DMS 273 (cell line): ENCODE measurements around the gene CFAP77.

Experiments
- DNase-seq: peaks from one replicate; lab custom pipeline; 2025; ENCODE audit not compliant: unreplicated experiment; lab: John Stamatoyannopoulos, UW

CFAP77 gene

DNA sequence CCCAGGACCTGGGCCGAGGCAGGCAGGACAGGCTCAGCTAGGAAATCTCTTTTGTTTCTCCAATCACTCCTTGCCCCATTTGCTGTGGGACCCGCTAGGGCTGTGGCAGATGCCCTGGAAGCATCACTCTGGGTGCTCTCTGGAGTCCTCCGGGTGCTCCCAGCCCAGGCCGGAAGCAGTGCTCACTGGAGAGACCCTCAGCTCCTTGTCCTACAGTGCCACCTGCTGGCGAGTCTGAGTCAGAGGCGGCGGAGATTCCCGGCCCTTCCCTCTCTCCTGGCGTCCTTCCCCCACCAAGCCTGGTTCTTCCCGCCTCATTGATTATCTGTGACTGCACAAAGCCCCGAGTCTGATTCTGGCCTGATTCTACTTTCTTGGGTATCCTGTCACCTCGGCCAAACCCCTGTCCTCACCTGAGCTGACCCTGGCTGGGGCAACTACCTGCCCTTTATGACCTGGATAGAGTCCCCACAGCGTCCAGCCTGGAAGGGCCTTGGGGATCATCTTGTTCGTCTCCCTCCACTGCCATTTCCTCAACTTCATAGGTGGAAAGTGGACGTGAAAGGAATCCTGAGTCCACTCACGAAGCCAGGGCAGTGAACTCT lies 165.1 kb downstream of the CFAP77 start:
- DNase-seq, result peak; percentile 85

DNA sequence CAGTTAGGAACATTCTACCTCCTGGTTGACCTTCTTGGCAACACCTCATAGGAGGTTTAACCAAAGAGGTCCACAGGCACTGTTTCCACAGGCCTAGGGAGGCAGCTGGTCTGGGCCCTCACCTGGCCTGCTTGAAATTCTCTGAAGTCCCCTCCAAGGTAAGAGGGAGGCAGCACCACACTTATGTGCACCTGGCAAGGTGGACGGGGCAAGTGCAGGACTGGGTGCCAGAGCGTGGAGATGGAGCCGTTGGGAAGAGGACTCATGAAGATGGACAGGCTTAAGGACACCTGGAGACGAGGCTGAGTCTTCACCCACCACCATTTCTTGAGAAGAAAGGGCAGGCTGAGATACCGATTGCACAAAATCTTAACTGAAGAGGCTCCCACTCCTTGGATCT lies 165.8 kb downstream of the CFAP77 start:
- DNase-seq, result no peak

DNA sequence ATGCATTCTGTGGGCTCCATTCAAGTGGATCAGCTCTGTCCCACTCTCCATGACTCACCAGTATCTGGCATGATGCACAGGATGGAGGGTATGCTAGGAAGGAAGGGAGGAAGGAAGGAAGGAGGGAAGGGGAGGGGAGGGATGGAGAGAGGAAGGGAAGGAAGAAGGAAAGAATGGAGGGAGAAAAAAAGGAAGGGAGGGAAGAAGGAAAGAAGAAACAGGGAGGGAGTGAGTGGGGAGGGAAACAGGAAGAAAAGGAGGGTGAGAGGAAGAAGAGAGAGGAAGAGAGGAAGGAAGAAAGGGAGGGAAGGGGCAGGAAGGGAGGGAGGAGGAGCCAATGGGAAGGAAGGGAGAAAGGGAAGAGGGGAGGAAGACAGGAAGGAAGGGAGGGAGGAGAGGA lies 167.1 kb downstream of the CFAP77 start:
- DNase-seq, result no peak

DNA sequence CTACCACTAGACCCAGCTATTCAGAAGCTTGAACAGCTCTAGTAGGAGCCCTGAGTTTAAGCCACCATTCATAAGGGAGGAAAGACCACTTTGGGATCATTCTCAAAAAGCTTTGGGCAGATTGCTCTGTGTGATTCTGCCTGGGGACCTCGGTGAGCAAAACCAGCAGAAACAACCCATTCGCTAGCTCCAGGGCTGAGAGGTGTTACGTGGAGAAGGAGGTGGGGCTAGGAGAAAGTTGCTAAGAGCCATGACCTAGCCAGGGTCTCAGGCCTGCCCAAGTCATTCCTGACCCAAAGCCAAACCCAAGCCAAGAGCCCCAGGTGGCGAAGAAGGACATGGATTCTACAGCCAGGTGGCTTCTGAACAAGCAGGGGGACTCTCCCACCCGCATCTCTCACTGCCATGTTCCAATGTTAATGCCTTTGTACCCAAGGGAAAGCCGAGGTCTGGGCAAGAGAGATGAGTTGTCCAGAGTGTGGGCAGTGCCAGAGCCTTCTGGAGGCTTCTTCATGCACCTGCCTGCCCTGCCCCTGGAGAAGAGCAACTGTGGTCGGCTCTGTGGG lies 168.4 kb downstream of the CFAP77 start:
- no peak for DNase-seq

DNA sequence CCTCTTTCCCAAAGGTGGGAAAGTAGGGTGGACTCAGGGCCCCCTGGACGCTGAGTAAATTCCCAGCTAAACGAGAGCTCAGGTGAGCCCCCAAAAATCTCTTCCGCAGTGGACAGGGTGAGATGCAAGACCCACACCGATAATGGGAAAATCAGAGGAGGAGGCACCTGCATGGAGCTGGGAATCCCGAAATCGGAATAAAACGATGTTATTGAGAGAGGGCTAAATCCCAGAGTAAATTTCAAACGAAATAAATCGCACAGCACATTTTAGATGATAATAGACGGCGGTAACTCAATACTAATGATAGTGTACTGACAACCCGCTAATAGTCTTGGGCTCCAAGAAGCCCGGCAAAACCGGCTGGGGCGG lies 169.4 kb downstream of the CFAP77 start:
- DNase-seq, result no peak

DNA sequence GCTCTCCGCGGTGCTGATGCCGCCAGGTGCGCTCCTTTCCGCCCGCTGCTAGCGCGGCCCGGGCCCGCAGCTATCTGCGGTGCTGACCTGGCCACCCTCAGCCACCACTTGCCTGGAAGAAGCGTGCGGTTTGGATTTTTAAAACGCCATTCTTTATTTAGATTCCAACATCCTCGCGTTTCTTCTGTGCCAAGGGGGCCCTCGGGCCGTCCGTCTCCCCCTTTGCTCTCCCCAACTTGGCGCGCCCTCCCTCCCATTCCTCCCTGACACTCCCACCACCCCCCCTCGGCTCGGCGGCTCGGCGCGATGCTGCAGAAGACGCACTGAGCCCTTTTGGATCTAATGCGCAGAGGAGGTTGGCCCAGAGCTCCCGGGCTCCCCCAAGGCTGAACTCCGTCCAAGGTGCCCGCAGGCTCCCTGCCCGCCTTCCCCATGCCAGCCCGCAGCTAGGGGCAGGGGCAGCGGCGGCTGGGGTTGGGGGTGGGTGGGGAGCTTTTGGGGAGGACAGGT lies 172.3 kb downstream of the CFAP77 start, which contains the start of gene BARHL1:
BARHL1 (plus strand) TSS at position 331 of the 510 bp plus-strand sequence. CDS start 192 bp downstream, outside the sequence.
- DNase-seq, result no peak

DNA sequence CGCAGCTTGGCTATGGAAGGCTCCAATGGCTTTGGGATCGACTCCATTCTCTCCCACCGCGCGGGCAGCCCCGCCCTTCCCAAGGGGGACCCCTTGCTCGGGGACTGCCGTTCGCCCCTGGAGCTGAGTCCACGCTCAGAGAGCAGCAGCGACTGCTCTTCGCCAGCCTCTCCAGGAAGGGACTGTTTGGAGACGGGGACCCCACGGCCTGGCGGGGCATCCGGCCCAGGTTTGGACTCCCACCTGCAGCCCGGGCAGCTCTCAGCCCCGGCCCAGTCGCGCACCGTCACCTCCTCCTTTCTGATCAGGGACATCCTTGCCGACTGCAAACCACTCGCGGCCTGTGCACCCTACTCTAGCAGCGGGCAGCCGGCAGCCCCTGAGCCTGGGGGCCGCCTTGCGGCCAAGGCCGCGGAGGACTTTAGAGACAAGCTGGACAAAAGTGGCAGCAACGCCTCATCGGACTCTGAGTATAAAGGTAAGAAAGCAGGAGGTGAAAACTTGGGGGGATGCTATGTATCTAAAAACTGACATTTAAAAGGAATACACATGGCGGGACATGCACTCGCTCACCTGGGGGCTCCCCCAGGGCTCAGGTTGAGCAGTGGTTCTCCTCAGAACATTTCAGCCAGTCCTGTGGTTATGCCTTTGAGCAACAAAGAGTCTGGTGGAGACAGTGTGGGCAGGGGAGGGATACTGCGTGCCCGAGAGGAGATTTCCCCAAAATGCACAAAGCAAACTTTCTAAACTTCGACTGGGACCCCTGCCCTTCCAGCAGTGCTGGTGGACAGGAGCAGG lies 173.0 kb downstream of the CFAP77 start:
- no peak for DNase-seq

DNA sequence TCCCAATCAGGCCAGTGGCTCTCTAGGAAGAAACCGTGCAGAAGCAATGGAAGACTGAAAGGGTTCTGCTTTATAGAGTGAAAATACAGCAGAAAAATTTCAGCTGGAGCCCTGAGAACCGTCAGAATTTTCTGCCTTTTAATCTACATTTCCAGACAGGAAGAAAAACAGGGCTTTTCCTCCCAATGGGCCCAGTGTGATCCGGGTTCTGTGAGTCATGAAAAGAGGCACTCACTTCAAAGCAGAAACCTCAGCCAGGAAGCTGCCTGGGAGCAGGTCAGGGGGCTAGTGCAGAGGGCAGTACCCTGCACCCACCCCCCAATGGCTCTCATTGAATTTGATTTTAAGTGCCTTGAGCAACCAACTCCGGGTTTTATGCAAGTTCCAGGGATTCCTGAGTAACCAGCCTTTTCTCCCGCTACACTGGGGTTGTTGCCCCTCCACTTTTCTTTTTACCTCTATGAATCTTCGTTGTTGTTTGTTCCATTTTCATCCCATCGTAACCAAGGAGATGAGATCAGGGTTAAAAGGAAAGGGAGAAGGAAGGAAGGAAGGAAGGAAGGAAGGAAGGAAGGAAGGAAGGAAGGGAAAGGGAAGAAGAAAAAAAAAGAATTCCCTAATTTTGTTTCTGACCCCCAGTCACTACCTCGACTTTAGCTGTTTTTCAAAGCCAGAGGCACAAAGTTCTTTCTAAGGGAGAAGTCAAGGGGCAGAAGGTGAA lies 173.7 kb downstream of the CFAP77 start:
- DNase-seq, result no peak

DNA sequence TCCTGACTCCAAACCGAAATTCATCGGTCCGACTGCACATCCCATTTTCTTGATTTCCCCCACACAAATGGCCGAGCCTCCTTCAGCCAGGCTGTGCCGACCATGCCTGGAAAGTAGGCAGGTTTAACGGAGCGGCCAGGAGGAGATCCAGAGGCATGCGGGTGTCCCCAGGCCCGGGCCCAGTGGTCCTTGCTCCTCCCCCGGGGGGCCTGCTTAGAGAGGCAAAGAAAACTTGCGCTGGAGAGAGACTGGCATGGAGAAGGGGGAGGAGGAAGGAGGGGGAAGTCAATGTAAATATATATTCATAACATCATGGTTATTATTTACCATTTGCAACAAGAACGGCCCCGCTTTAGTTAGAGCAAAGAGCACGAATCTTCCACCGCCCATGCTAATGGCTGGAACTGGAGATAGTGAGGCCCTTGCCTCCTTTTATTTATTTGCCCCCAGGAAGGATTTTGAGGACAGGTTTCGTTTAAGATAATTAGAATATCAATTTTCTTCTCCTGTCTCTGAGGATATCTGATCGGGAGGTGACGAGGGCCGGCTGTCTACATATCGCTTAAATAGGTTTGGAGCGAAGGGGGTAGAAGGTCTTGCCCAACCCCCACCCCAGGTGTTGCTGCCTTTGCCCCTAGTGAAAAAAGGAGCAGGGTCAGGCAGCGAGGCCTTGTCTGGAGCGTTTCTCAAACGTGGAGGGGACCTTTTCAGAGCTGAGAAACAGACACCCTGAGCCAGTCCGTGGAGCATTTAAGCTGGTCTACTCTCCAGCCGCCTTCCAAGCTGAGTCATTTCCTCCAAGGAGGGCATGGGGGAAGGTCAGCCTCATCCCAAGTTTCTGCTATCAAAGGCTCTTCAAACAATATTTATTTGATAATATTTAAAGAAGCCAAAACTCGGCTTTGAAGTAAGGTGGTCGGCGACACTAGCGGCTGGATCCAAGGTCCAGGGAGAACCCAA lies 174.9 kb downstream of the CFAP77 start:
- no peak for DNase-seq

DNA sequence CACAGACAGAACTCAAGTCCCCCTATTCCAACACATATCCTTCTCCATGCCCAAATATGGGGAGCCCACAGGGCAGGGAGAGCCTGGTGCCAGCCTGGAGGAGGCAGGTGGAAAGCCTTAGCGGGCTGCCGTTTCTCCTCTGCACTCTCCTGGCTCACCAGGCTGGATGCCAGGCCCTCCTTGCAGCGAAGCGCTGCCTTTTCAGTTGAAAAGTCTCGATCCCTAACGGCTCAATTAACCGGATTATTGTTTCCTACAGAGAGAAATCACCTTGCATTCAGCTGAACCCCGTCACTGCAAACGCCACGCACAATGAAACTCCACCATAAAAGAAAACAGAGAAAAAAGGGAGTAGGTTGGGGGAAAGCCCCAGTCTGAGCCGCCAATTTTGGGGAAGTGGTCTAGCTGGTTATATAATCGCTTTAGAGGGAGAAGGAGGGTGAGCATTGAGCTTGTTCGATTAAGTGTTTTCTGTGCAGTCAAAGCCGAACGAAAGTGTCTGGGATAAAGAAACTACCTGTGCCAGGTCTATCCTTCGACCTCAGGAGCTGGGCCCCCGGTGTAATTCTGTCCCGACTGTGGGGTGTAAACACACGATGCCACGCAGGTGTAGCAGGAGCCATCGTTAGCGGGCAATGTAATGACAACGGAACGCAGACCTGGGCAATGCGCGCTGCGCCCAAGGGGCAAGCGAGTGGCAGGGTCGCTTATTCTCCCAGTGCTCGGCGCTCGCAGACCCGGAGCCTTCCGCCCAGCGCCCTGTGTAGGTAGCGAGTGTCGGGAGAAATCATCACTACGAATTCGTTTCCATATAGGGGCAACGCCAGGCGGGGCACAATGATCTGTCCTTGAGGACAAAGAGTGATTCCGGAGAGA lies 176.2 kb downstream of the CFAP77 start:
- DNase-seq, result no peak

DNA sequence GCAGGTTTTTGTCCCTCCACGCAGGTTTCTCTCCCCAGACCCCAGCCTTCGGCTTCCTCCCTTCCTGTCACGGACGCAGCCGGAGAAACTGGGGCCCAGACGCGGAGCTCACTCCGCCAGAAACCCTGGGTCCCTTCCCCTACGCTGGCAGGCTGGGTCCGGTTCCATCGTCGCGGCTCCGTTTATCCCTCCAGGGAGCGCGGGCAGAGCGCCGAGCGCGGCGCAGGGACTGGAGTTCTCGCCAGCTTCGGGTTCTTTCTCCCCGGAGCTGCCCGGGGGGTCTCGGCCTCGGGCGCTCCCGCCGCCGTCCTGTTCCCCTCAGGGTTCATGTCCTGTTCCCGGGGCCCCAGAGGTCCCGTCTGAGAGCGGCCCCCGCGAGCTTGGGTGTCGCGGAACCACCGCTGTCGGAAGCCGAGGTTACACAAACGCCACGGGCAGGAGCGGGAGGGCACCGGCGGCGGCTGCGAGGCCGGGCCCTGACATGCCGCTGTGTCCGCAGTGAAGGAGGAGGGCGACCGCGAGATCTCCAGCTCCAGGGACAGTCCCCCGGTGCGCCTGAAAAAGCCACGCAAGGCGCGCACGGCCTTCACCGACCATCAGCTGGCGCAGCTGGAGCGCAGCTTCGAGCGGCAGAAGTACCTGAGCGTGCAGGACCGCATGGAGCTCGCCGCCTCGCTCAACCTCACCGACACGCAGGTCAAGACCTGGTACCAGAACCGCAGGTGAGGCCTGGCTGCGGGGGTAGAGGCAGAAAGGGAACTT lies 177.0 kb downstream of the CFAP77 start:
- DNase-seq, result no peak

DNA sequence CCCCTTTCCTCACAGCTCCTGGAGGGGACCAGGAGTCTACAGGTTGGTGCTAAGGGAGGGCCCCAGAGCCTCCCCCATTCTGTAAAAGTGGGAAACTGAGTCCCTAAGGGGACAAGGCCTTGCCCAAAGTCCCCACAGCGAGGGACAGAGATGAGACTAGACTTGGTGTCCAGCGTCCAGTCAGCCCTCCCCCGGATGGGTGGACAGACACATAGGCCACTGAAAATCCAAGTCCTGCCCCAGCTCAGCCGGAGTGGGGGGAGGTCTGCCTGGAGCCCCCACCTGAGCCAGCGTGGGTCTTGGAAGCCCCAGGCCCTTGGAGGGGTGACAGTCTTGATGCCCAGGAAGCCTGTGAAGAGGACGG lies 177.6 kb downstream of the CFAP77 start:
- no peak for DNase-seq

DNA sequence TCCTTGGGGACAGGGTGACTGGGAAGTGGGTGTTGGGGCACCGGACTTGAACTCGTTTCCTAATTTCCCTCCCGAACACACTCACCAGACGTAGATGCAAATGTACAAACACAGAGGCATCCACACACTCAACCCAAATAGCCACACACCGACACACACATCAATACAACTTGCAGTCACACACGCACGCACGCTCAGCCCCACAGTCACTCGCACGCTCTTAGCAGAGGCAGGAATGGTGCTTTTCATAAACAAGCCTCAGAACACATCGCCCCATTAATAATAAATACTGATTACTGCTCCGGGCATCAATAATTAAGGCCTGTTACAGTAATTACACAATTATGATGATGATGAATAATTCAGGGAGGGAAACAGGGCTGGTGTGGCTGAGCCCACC lies 178.1 kb downstream of the CFAP77 start:
- DNase-seq, result no peak

DNA sequence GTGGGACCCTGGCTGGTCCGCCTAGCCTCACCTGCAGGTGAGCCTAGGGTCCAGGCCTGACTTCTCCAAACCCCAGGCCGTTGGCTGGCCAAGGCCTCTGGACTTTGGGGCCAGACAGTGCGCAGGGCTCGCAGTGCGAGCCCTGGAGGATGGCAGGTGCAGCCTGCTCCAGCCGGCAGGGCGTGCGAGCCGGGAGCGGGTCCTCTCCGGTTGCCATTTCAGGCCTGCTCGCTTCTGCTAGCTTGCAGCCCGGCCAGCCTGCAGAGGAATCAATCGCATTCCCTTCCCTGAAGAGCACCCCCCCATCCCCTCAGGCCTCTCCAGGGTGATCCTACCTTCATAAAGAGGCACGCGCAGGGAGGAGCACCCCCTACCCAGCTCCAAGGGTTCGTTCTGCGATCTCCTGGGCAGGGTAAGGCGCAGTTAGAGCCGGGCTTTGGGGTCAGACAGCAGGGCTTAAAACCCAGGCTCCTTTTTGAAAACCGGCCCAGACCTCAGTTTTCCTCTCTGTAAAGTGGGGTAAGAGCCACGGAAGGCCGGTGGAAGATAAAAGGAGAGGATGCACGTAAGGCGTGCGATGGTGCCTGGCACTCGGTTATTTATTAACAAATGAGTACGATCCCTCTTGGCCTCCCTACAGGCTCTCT lies 178.6 kb downstream of the CFAP77 start:
- no peak for DNase-seq

DNA sequence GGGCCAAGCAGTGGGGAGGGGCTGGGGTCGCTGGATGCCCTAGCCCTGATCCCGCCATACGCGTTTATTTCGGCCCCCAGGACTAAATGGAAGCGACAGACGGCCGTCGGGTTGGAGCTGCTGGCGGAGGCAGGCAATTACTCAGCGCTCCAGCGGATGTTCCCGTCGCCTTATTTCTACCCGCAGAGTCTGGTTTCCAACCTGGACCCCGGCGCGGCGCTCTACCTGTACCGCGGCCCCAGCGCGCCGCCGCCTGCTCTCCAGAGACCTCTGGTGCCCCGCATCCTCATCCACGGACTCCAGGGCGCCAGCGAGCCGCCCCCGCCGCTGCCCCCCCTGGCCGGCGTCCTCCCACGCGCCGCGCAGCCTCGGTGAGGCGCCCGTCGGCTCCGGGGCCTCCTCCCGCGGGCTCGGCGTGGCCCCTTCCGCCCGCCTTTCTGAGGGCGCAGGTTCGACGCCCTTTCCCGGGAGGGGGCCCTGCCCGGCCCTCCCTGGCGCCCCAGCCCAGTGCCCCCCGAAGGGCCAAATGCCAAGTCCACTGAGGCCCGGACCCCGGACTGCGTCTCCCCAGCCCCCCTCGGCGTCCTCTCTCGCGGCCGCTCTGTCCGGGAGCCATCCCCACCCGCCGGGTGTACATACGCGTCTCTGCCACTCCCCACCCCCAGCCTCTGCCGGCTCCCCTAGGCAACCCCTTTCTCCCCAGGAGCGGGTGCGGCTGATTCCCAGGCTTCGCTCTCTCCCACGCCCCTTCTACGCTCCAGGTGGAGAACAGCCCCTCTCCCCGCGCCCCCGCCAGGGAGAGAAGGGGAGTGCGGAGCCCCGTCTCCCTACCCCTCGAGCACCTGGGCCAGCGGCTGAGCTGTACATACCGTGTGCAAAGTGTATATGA lies 179.4 kb downstream of the CFAP77 start:
- DNase-seq, result no peak

DNA sequence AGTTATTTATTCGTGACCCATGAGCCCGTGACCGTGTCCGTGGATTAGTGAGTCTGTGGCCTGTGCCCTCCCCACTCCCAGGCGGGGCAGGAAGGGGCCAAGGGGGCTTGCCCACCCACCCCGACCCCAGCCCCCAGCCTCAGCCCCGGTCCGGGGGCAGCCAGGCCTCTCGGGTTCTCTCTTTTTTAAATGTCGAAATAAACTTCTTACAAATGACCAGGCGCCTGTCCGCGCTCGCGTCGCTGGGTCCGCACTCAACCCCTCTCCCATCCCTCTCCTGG lies 180.0 kb downstream of the CFAP77 start:
- DNase-seq, result no peak

DNA sequence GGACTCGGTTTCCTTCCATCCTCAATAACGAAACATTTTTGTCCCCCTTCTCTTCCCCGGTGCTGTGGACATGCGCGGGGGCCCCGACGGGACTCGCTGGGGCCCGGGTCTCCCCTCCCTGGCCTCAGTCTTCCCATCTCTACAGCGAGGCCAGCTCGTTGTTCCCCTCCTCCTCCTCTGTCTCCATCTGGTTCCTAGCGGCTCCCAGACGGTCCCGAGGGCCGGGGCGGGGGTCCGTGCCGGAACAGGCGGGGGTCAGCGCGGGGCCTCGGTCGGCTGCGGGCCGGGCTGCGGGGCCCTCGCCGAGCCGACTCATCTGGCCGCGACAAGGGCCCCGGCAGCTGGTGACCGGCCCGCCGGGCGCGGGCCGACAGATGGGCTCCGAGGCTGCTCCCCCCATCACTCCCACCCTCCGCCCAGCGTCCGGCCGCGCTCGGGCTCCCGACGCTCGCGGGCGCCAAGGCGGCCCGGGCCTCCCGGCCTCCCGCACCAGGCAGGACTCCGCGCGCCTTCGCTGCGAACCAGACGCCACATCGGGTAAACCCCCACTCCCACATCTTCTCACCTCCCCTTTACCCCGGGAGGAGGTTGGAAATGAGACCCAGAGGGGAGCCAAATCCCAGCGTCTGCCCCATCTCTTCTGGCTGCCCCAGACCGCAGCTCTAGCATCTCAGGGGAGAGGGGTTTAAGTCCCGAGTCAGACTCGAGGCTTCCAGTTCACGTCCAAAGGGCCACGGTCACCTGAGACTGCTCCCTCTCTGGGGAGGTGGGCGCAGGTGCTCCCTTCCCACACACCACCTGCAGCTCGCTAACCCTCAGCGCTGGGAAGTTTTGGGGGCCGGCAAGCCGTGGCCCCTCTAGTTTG lies 180.5 kb downstream of the CFAP77 start:
- peak; percentile 50 for DNase-seq
